Neural progenitor cell (in vitro differentiated cells): Measurements from ENCODE around the gene SERP2. TPM values are rescaled to one million over a fixed set of nuclear protein-coding genes. Genes with fewer than 3 reads are reported as not detected.
A peak's percentile ranks its signal among the peaks of the same experiment; 100 is the strongest.

Experiments used
- DNase-seq: peaks from one replicate; pipeline ENCODE4 v3.0.0-alpha.2; 2016; ENCODE audit warnings: low spot score
- H2AFZ ChIP-seq: fragments of 200-600 bp; sonication (generic); replicated peaks from 2 replicates; pipeline ENCODE4 v1.6.1; 2016; ENCODE audit warnings: antibody characterized with exemption
- H3F3A ChIP-seq: fragments of 200-600 bp; sonication (generic); 2 replicates; pipeline ENCODE4 v1.6.1; 2016; ENCODE audit warnings: antibody characterized with exemption, low read depth
- H3K27ac ChIP-seq: fragments of 200-600 bp; sonication (generic); 2 replicates; pipeline ENCODE4 v1.5.1; 2016; ENCODE audit warnings: mild to moderate bottlenecking
- H3K27me3 ChIP-seq: fragments of 200-600 bp; sonication (generic); 2 replicates; pipeline ENCODE4 v1.6.1; 2016; ENCODE audit warnings: mild to moderate bottlenecking, moderate library complexity
- H3K36me3 ChIP-seq: fragments of 200-600 bp; sonication (generic); 2 replicates; pipeline ENCODE4 v1.5.1; 2016
- H3K4me1 ChIP-seq: fragments of 200-600 bp; sonication (generic); 2 replicates; pipeline ENCODE4 v1.6.1; 2016; ENCODE audit warnings: mixed run types
- H3K4me2 ChIP-seq: fragments of 200-600 bp; sonication (generic); 2 replicates; pipeline ENCODE4 v1.6.1; 2016
- H3K4me3 ChIP-seq: fragments of 200-600 bp; sonication (generic); 2 replicates; pipeline ENCODE4 v1.5.1; 2016
- H3K79me2 ChIP-seq: fragments of 200-600 bp; sonication (generic); 2 replicates; pipeline ENCODE4 v1.6.1; 2016; ENCODE audit warnings: low read depth
- H3K9ac ChIP-seq: fragments of 200-600 bp; sonication (generic); 2 replicates; pipeline ENCODE4 v1.6.1; 2016
- H3K9me3 ChIP-seq: fragments of 200-600 bp; sonication (generic); 2 replicates; pipeline ENCODE4 v1.5.1; 2016; ENCODE audit warnings: low read depth
- H4K20me1 ChIP-seq: fragments of 200-600 bp; sonication (generic); 2 replicates; pipeline ENCODE4 v1.6.1; 2016; ENCODE audit warnings: low read depth
- H3K27ac Mint-ChIP-seq: 3 replicates; pipeline ENCODE4 v1.8.0; 2021; ENCODE audit warnings: mixed read lengths
- H3K27me3 Mint-ChIP-seq: 2 replicates; pipeline ENCODE4 v1.8.0; 2022; ENCODE audit warnings: low read depth, mild to moderate bottlenecking, inconsistent platforms, moderate library complexity, mixed read lengths; ENCODE audit not compliant: insufficient read depth
- H3K36me3 Mint-ChIP-seq: 3 replicates; pipeline ENCODE4 v1.8.0; 2021; ENCODE audit warnings: mixed read lengths
- H3K4me1 Mint-ChIP-seq: 3 replicates; pipeline ENCODE4 v1.8.0; 2021; ENCODE audit warnings: mixed read lengths
- H3K4me3 Mint-ChIP-seq: 3 replicates; pipeline ENCODE4 v1.8.0; 2021; ENCODE audit warnings: mild to moderate bottlenecking, moderate library complexity, mixed read lengths
- H3K9me3 Mint-ChIP-seq: 3 replicates; pipeline ENCODE4 v1.8.0; 2020; ENCODE audit warnings: mixed read lengths
- CTCF ChIP-seq: fragments of 200-600 bp; sonication (generic); IDR thresholded peaks from 2 replicates; pipeline ENCODE4 v1.5.1; 2017; ENCODE audit warnings: antibody characterized with exemption, mild to moderate bottlenecking
- EZH2 ChIP-seq: fragments of 200-600 bp; sonication (generic); IDR thresholded peaks from 2 replicates; pipeline ENCODE4 v1.6.1; 2017; ENCODE audit warnings: antibody characterized with exemption, mild to moderate bottlenecking, moderate library complexity
- EZH2phosphoT487 ChIP-seq: fragments of 200-600 bp; sonication (generic); IDR thresholded peaks from 2 replicates; pipeline ENCODE4 v1.6.1; 2017; ENCODE audit warnings: antibody characterized with exemption
- total RNA-seq: library from RNA; depleted of rRNA; stranded (reverse); fragments of >200 nt; gene quantifications from 2 replicates; pipeline ENCODE4 v1.2.3, GENCODE V29; 2015; ENCODE audit warnings: low replicate concordance

SERP2 gene
- total RNA-seq, 1 donor from 2014 or later = 8.1 TPM

GRCh38 chr13:44384778-44385177 is 11.2 kb downstream of the SERP2 start:
- Mint-ChIP-seq H3K36me3 (peaks cover 3% of the 10 kb centered on the region), H3K4me3 (no peak overlapping the region), H3K4me1 (peaks cover 40% of the 10 kb centered on the region), H3K27me3 (peaks cover 3% of the 10 kb centered on the region), H3K27ac (no peak overlapping the region), H3K9me3 (no peaks in the 10 kb centered on the region)
- H3K4me1 ChIP-seq = peaks cover 28% of the 10 kb centered on the region
- H3K27ac ChIP-seq = no peak overlapping the region
- H3F3A ChIP-seq = peaks cover 5% of the 10 kb centered on the region
- TF ChIP-seq CTCF (no peak), EZH2phosphoT487 (no peak), EZH2 (no peak)
- H3K27me3 ChIP-seq = no peaks in the 10 kb centered on the region
- no peaks in the 10 kb centered on the region for H3K9me3 ChIP-seq
- H4K20me1 ChIP-seq = no peaks in the 10 kb centered on the region
- H2AFZ ChIP-seq = no peak overlapping the region
- no peak overlapping the region for H3K4me2 ChIP-seq
- H3K79me2 ChIP-seq = no peaks in the 10 kb centered on the region
- H3K4me3 ChIP-seq = no peak overlapping the region
- DNase-seq = no peak
- H3K9ac ChIP-seq = no peak overlapping the region
- H3K36me3 ChIP-seq = no peaks in the 10 kb centered on the region

GRCh38 chr13:44385401-44385800 is 11.8 kb downstream of the SERP2 start:
- H3K4me3 Mint-ChIP-seq = no peak overlapping the region

DNA sequence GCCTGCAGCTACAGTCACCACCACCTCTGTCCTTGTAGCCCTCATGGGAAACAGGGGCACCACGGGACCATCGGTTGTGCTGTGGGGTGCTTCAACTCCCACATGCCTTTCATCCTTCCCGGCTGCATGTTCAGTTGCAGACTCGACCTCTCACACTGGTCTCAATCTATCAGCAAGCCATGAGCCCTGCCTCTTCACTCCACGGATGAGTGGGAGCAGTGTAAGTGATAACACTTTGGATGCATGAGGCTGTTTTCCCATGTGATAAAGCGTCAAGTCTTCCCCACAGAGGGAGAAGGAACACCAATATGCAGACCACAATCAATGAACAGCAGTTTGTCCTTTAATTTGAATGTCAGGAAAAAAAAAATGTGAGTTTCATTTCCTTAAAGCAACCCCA is 12.2 kb downstream of the SERP2 start:
- H3K4me3 ChIP-seq = no peak overlapping the region
- TF ChIP-seq EZH2 (no peak), CTCF (no peak)
- H3K36me3 ChIP-seq = no peaks in the 10 kb centered on the region
- H3K4me2 ChIP-seq = no peak overlapping the region
- no peaks in the 10 kb centered on the region for H3K27me3 ChIP-seq
- peak overlapping the region; percentile 69 for H3K27ac Mint-ChIP-seq
- no peaks in the 10 kb centered on the region for H3K79me2 ChIP-seq
- peaks cover 43% of the 10 kb centered on the region for H3K4me1 Mint-ChIP-seq
- H3K9ac ChIP-seq = no peak overlapping the region
- no peaks in the 10 kb centered on the region for H3K9me3 ChIP-seq
- no peaks in the 10 kb centered on the region for H3K9me3 Mint-ChIP-seq
- DNase-seq = no peak
- no peak overlapping the region for H3K27ac ChIP-seq
- H3K27me3 Mint-ChIP-seq = peaks cover 3% of the 10 kb centered on the region
- no peaks in the 10 kb centered on the region for H4K20me1 ChIP-seq
- H3F3A ChIP-seq = peaks cover 5% of the 10 kb centered on the region
- H2AFZ ChIP-seq = no peak overlapping the region
- no peaks in the 10 kb centered on the region for H3K36me3 Mint-ChIP-seq
- peaks cover 28% of the 10 kb centered on the region for H3K4me1 ChIP-seq
- no peak overlapping the region for H3K4me3 Mint-ChIP-seq

More at GRCh38 chr13:44385401-44385800, 11.8 kb downstream of the SERP2 start:
- Histone ChIP-seq H3K27ac (no peak overlapping the region), H3K27me3 (no peaks in the 10 kb centered on the region), H3K9me3 (no peaks in the 10 kb centered on the region), H4K20me1 (no peaks in the 10 kb centered on the region), H3F3A (peaks cover 5% of the 10 kb centered on the region), H3K9ac (no peak overlapping the region), H3K4me3 (no peak overlapping the region), H3K79me2 (no peaks in the 10 kb centered on the region), H3K4me2 (no peak overlapping the region), H2AFZ (no peak overlapping the region), H3K36me3 (no peaks in the 10 kb centered on the region), H3K4me1 (peaks cover 28% of the 10 kb centered on the region)
- TF ChIP-seq EZH2 = no peak
- no peak for TF ChIP-seq EZH2phosphoT487
- no peak for TF ChIP-seq CTCF
- no peak for DNase-seq
- no peaks in the 10 kb centered on the region for H3K9me3 Mint-ChIP-seq
- H3K36me3 Mint-ChIP-seq = no peaks in the 10 kb centered on the region
- peaks cover 3% of the 10 kb centered on the region for H3K27me3 Mint-ChIP-seq
- H3K27ac Mint-ChIP-seq = no peak overlapping the region
- peaks cover 41% of the 10 kb centered on the region for H3K4me1 Mint-ChIP-seq
